ENCODE measurements around the gene FBXW7.

DNA sequence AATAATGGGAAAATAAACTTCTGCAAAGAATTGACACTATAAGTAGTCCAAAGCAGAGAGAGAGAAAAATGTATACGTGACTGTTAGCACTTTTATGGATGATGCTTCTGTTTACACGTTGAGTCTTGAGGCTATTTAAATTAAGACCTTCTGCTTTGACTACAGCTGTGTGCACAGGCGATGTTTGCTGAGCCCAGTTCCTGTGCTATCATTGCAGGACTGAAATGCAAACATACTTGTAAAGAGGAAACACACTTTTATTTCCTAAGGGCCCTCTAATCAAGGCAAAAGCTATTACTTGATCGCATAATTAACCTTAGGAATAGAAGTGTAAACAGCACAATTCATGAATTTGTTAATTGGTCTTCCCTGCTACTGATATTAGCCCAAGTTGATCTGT lies 226.9 kb downstream of the FBXW7 start:
- TF ChIP-seq POLR2AphosphoS5 (IDR thresholded peaks at IDR 0.05), result no peak
- no peak for TF ChIP-seq POLR2A (IDR thresholded peaks at IDR 0.05)
- TF ChIP-seq, protein P1, sequence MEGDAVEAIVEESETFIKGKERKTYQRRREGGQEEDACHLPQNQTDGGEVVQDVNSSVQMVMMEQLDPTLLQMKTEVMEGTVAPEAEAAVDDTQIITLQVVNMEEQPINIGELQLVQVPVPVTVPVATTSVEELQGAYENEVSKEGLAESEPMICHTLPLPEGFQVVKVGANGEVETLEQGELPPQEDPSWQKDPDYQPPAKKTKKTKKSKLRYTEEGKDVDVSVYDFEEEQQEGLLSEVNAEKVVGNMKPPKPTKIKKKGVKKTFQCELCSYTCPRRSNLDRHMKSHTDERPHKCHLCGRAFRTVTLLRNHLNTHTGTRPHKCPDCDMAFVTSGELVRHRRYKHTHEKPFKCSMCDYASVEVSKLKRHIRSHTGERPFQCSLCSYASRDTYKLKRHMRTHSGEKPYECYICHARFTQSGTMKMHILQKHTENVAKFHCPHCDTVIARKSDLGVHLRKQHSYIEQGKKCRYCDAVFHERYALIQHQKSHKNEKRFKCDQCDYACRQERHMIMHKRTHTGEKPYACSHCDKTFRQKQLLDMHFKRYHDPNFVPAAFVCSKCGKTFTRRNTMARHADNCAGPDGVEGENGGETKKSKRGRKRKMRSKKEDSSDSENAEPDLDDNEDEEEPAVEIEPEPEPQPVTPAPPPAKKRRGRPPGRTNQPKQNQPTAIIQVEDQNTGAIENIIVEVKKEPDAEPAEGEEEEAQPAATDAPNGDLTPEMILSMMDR (IDR thresholded peaks at IDR 0.05), result no peak
- no peak for TF ChIP-seq EP300 (IDR thresholded peaks at IDR 0.05)
